ENCODE measurements around the gene LGALS8. TPM values are rescaled to one million over a fixed set of nuclear protein-coding genes. Genes with fewer than 3 reads are reported as not detected.

Gene LGALS8
- total RNA-seq, 1 donor from 2014 or later, result 33.3 TPM

DNA sequence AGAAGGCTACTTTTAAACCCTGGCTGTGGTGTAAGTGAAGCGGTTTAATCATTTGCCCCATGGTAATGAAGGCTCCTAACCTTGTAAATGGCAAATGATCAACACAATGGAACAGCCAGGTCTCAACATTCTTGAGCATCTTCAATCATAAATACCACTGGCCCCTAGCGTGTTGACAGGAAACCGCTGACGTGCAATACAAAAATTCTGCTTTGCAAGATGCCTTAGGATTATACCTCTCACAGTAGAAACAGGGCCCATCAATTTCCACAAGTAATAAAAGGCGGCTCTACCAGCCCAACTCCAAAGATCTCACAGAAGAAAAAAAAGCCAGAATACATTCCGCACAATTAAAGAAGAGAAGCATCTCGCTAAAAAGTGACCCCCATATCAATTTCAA lies 32.8 kb downstream of the LGALS8 start:
- Mint-ChIP-seq H3K4me3 (ENCODE audit: unreplicated experiment) (no peak overlapping the region), H3K36me3 (ENCODE audit: unreplicated experiment) (no peaks in the 10 kb centered on the region), H3K9me3 (ENCODE audit: unreplicated experiment) (no peaks in the 10 kb centered on the region), H3K4me1 (ENCODE audit: low read depth, unreplicated experiment) (peaks cover 2% of the 10 kb centered on the region), H3K27me3 (ENCODE audit: unreplicated experiment) (peaks cover 2% of the 10 kb centered on the region), H3K27ac (ENCODE audit: unreplicated experiment) (no peak overlapping the region)
- DNase-seq, result no peak
- TF ChIP-seq, protein P1, sequence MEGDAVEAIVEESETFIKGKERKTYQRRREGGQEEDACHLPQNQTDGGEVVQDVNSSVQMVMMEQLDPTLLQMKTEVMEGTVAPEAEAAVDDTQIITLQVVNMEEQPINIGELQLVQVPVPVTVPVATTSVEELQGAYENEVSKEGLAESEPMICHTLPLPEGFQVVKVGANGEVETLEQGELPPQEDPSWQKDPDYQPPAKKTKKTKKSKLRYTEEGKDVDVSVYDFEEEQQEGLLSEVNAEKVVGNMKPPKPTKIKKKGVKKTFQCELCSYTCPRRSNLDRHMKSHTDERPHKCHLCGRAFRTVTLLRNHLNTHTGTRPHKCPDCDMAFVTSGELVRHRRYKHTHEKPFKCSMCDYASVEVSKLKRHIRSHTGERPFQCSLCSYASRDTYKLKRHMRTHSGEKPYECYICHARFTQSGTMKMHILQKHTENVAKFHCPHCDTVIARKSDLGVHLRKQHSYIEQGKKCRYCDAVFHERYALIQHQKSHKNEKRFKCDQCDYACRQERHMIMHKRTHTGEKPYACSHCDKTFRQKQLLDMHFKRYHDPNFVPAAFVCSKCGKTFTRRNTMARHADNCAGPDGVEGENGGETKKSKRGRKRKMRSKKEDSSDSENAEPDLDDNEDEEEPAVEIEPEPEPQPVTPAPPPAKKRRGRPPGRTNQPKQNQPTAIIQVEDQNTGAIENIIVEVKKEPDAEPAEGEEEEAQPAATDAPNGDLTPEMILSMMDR (IDR thresholded peaks at IDR 0.05; ENCODE audit: partially characterized antibody, unreplicated experiment), result no peak

GRCh38 chr1:236558081-236558480 lies 34.3 kb downstream of the LGALS8 start:
- H3K36me3 Mint-ChIP-seq (ENCODE audit: unreplicated experiment), result no peaks in the 10 kb centered on the region
- no peaks in the 10 kb centered on the region for H3K9me3 Mint-ChIP-seq (ENCODE audit: unreplicated experiment)

GRCh38 chr1:236558846-236559245 lies 35.1 kb downstream of the LGALS8 start:
- Mint-ChIP-seq H3K36me3 (ENCODE audit: unreplicated experiment) (no peaks in the 10 kb centered on the region), H3K27ac (ENCODE audit: unreplicated experiment) (peak overlapping the region; percentile 25), H3K27me3 (ENCODE audit: unreplicated experiment) (peaks cover 2% of the 10 kb centered on the region), H3K4me1 (ENCODE audit: low read depth, unreplicated experiment) (peaks cover 2% of the 10 kb centered on the region), H3K9me3 (ENCODE audit: unreplicated experiment) (no peaks in the 10 kb centered on the region), H3K4me3 (ENCODE audit: unreplicated experiment) (no peak overlapping the region)
- DNase-seq, result no peak
- TF ChIP-seq, protein P1 (IDR thresholded peaks at IDR 0.05; ENCODE audit: partially characterized antibody, unreplicated experiment), result no peak

More at GRCh38 chr1:236558081-236558480, 34.3 kb downstream of the LGALS8 start:
- Mint-ChIP-seq H3K27ac (ENCODE audit: unreplicated experiment) (no peak overlapping the region), H3K4me1 (ENCODE audit: low read depth, unreplicated experiment) (peaks cover 2% of the 10 kb centered on the region), H3K4me3 (ENCODE audit: unreplicated experiment) (no peak overlapping the region), H3K27me3 (ENCODE audit: unreplicated experiment) (peaks cover 2% of the 10 kb centered on the region)
- TF ChIP-seq, protein P1 (IDR thresholded peaks at IDR 0.05; ENCODE audit: partially characterized antibody, unreplicated experiment), result no peak
- no peak for DNase-seq

DNA sequence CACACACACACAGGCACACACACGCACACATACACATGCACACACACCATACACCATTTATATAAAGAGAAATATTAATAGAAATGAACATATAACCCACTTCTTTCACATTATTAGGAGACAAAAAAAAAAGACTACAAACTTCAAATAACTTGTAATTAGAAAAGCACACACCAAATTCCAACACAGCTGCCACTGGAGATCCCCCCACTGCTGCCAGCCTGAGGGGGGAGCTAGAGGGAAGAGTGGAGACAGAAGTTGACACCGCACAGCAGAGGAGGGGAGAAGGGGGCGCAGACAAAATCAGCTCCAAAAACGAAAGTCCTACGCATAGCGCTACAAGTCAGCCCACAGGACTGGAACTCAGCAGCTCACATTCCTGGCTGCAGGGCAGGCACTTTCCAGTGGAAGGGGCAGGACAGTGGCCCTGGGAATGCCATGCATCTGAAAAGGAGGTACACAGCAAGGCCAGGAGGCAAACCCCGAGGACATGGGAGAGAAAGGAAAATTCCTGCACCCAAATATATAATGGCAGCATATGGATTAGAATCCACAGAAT lies 36.5 kb downstream of the LGALS8 start:
- TF ChIP-seq, protein P1 (IDR thresholded peaks at IDR 0.05; ENCODE audit: partially characterized antibody, unreplicated experiment), result no peak
- no peak overlapping the region for H3K4me3 Mint-ChIP-seq (ENCODE audit: unreplicated experiment)
- H3K36me3 Mint-ChIP-seq (ENCODE audit: unreplicated experiment), result no peaks in the 10 kb centered on the region
- H3K4me1 Mint-ChIP-seq (ENCODE audit: low read depth, unreplicated experiment), result peaks cover 2% of the 10 kb centered on the region
- peaks cover 2% of the 10 kb centered on the region for H3K27me3 Mint-ChIP-seq (ENCODE audit: unreplicated experiment)
- H3K9me3 Mint-ChIP-seq (ENCODE audit: unreplicated experiment), result no peaks in the 10 kb centered on the region
- DNase-seq, result no peak
- H3K27ac Mint-ChIP-seq (ENCODE audit: unreplicated experiment), result no peak overlapping the region

GRCh38 chr1:236561976-236562375 lies 38.2 kb downstream of the LGALS8 start:
- Mint-ChIP-seq H3K4me3 (ENCODE audit: unreplicated experiment) (no peak overlapping the region), H3K36me3 (ENCODE audit: unreplicated experiment) (no peaks in the 10 kb centered on the region), H3K9me3 (ENCODE audit: unreplicated experiment) (no peaks in the 10 kb centered on the region), H3K27me3 (ENCODE audit: unreplicated experiment) (no peaks in the 10 kb centered on the region), H3K27ac (ENCODE audit: unreplicated experiment) (no peak overlapping the region), H3K4me1 (ENCODE audit: low read depth, unreplicated experiment) (peaks cover 2% of the 10 kb centered on the region)
- TF ChIP-seq, protein P1 (IDR thresholded peaks at IDR 0.05; ENCODE audit: partially characterized antibody, unreplicated experiment), result no peak
- DNase-seq, result no peak

Measured in glutamatergic neuron (in vitro differentiated cells).